ENCODE data around the gene SPAG16. TPM values are rescaled to one million over a fixed set of nuclear protein-coding genes. Genes with fewer than 3 reads are reported as not detected.

Gene SPAG16
- polyA plus RNA-seq, 1 of the 3 experiments (the other 2 are of a cell fraction), result 29.5 TPM

DNA sequence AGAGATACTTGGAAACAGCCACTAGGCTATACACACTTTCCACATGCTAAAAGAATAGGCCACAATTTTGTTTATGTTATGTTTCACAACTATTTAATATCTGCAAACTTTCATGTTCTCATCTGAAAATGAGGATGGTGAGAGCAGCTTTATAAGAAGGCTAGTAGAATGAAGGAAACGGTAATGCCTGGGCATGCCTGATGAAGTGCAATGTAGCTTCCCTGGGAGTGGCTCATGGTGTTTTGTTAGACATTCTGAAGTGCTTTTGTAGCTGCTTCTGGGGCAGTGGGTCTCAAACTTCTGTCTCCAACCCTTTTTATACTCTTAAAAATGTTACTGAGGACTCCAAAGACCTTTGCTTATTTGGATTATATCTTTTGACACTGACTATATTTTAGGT, 933.3 kb downstream of the SPAG16 start:
- H3K9me3 ChIP-seq, result no peaks in the 10 kb centered on the region
- no peak overlapping the region for H3K9ac ChIP-seq
- H3K4me1 ChIP-seq (ENCODE audit: control insufficient read depth in 1 of 2, insufficient read depth in 2 of 2, low read depth in 1 of 2, low read length in 1 of 2), result no peaks in the 10 kb centered on the region
- DNase-seq, result no peak
- H3K27me3 ChIP-seq (ENCODE audit: insufficient read depth), result no peaks in the 10 kb centered on the region
- 69% methylated on average over 1 of the region's 1 CpG for WGBS (ENCODE audit: low lambda C conversion rate)
- H3F3A ChIP-seq (replicated peaks; ENCODE audit: insufficient read depth), result no peaks in the 10 kb centered on the region
- CTCF ChIA-PET, result no interaction called here
- no peaks in the 10 kb centered on the region for H3K9me2 ChIP-seq
- no peak overlapping the region for H3K27ac ChIP-seq (ENCODE audit: low read depth in 2 of 2, low read length in 1 of 2)
- H3K4me2 ChIP-seq, result no peak overlapping the region
- H4K20me1 ChIP-seq (ENCODE audit: insufficient read depth), result no peaks in the 10 kb centered on the region
- H2AFZ ChIP-seq (ENCODE audit: low read depth), result no peak overlapping the region
- H3K79me2 ChIP-seq (ENCODE audit: insufficient read depth), result no peaks in the 10 kb centered on the region
- TF ChIP-seq EZH2phosphoT487 (IDR thresholded peaks at IDR 0.05; ENCODE audit: borderline replicate concordance, low read depth) (no peak), CTCF (IDR thresholded peaks at IDR 0.05) (no peak), RFX5 (IDR thresholded peaks at IDR 0.05; ENCODE audit: low read length) (no peak), MXI1 (IDR thresholded peaks at IDR 0.05; ENCODE audit: low read depth, low read length) (no peak)
- TF ChIP-seq, protein P1, sequence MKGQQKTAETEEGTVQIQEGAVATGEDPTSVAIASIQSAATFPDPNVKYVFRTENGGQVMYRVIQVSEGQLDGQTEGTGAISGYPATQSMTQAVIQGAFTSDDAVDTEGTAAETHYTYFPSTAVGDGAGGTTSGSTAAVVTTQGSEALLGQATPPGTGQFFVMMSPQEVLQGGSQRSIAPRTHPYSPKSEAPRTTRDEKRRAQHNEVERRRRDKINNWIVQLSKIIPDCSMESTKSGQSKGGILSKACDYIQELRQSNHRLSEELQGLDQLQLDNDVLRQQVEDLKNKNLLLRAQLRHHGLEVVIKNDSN (IDR thresholded peaks at IDR 0.05; ENCODE audit: borderline replicate concordance, low read depth), result no peak
- no peak overlapping the region for H3K4me3 ChIP-seq (ENCODE audit: low read depth in 2 of 2, low read length in 1 of 2)
- POLR2A ChIA-PET, result no interaction called here
- no peaks in the 10 kb centered on the region for H3K36me3 ChIP-seq (replicated peaks in 1 of 2; ENCODE audit: control insufficient read depth in 1 of 2, insufficient read depth in 2 of 2, low read length in 1 of 2)

DNA sequence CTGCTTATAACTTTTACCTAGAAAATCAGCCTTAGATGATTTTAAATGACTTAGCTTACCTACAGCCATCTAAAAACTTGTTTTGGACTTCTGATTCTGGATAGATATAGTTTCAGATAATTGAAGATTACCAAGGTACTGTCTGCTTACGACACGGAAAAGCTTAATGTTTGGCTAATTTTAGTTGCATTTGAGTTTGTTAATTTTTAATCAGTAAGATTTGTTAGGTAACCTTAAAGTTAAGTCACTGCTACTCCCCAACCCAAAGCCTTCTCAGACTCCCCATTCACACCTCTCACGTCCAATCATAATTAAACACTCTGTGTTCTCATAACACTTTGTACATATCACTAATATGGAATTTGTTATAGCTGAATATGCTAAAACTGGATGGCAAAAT, 936.0 kb downstream of the SPAG16 start:
- WGBS (ENCODE audit: low lambda C conversion rate), result 53% methylated on average over 3 of the region's 3 CpGs
- no peaks in the 10 kb centered on the region for H3K27me3 ChIP-seq (ENCODE audit: insufficient read depth)
- no peaks in the 10 kb centered on the region for H3K4me1 ChIP-seq (ENCODE audit: control insufficient read depth in 1 of 2, insufficient read depth in 2 of 2, low read depth in 1 of 2, low read length in 1 of 2)

More for the DNA sequence above, 936.0 kb downstream of the SPAG16 start:
- Histone ChIP-seq H3K9ac (no peak overlapping the region), H3K4me2 (no peak overlapping the region), H3K9me3 (no peaks in the 10 kb centered on the region), H3K79me2 (ENCODE audit: insufficient read depth) (no peaks in the 10 kb centered on the region), H3F3A (replicated peaks; ENCODE audit: insufficient read depth) (no peaks in the 10 kb centered on the region), H3K4me3 (ENCODE audit: low read depth in 2 of 2, low read length in 1 of 2) (no peak overlapping the region), H3K36me3 (replicated peaks in 1 of 2; ENCODE audit: control insufficient read depth in 1 of 2, insufficient read depth in 2 of 2, low read length in 1 of 2) (no peaks in the 10 kb centered on the region), H3K9me2 (no peaks in the 10 kb centered on the region; the same call in 1 of the 2 replicates), H3K27ac (ENCODE audit: low read depth in 2 of 2, low read length in 1 of 2) (no peak overlapping the region), H4K20me1 (ENCODE audit: insufficient read depth) (no peaks in the 10 kb centered on the region), H2AFZ (ENCODE audit: low read depth) (no peak overlapping the region)
- TF ChIP-seq, protein P2, sequence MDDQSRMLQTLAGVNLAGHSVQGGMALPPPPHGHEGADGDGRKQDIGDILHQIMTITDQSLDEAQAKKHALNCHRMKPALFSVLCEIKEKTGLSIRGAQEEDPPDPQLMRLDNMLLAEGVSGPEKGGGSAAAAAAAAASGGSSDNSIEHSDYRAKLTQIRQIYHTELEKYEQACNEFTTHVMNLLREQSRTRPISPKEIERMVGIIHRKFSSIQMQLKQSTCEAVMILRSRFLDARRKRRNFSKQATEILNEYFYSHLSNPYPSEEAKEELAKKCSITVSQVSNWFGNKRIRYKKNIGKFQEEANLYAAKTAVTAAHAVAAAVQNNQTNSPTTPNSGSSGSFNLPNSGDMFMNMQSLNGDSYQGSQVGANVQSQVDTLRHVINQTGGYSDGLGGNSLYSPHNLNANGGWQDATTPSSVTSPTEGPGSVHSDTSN (IDR thresholded peaks at IDR 0.05), result no peak
- TF ChIP-seq SIN3A (IDR thresholded peaks at IDR 0.05; ENCODE audit: borderline replicate concordance, low read depth, low read length) (no peak), YY1 (IDR thresholded peaks at IDR 0.05; ENCODE audit: low read depth) (no peak), EP300 (IDR thresholded peaks at IDR 0.05; ENCODE audit: borderline replicate concordance in 1 of 2, low read depth in 1 of 2, low read length in 1 of 2) (no peak), TEAD4 (IDR thresholded peaks at IDR 0.05; ENCODE audit: borderline replicate concordance, insufficient read depth) (no peak), SMC3 (IDR thresholded peaks at IDR 0.05; ENCODE audit: low read depth, low read length) (no peak), RCOR1 (IDR thresholded peaks at IDR 0.05; ENCODE audit: low read length) (no peak), CTCF (IDR thresholded peaks at IDR 0.05) (no peak), MXI1 (IDR thresholded peaks at IDR 0.05; ENCODE audit: low read depth, low read length) (no peak)
- TF ChIP-seq, protein P3, sequence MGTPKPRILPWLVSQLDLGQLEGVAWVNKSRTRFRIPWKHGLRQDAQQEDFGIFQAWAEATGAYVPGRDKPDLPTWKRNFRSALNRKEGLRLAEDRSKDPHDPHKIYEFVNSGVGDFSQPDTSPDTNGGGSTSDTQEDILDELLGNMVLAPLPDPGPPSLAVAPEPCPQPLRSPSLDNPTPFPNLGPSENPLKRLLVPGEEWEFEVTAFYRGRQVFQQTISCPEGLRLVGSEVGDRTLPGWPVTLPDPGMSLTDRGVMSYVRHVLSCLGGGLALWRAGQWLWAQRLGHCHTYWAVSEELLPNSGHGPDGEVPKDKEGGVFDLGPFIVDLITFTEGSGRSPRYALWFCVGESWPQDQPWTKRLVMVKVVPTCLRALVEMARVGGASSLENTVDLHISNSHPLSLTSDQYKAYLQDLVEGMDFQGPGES (IDR thresholded peaks at IDR 0.05; ENCODE audit: low read depth, low read length), result no peak
- no peak for DNase-seq
- POLR2A ChIA-PET, result no interaction called here
- CTCF ChIA-PET, result interaction anchor here (1.1 kb wide), 1 partner anchor 20 kb away, joined by 3 read pairs; no protein-coding TSS in a partner anchor
